Fibroblast of lung (primary cell): Measurements from ENCODE around the gene STC2.

Experiments
- CTCF ChIP-seq, 2 donors: IDR thresholded peaks in 1 of 2; conservative IDR thresholded peaks in 1 of 2; 1 replicate in 1 of 2; 2 replicates in 1 of 2; pipeline ENCODE4 v1.5.1; 2011 to 2012; ENCODE audit warnings: low read length in 2 of 2, control low read depth in 1 of 2, inconsistent platforms in 1 of 2, low read depth in 1 of 2, mild to moderate bottlenecking in 1 of 2
- EZH2 ChIP-seq: IDR thresholded peaks from 2 replicates; pipeline ENCODE4 v1.5.1; 2012; ENCODE audit warnings: low read length, control low read depth, mild to moderate bottlenecking; ENCODE audit errors: missing control alignments

DNA sequence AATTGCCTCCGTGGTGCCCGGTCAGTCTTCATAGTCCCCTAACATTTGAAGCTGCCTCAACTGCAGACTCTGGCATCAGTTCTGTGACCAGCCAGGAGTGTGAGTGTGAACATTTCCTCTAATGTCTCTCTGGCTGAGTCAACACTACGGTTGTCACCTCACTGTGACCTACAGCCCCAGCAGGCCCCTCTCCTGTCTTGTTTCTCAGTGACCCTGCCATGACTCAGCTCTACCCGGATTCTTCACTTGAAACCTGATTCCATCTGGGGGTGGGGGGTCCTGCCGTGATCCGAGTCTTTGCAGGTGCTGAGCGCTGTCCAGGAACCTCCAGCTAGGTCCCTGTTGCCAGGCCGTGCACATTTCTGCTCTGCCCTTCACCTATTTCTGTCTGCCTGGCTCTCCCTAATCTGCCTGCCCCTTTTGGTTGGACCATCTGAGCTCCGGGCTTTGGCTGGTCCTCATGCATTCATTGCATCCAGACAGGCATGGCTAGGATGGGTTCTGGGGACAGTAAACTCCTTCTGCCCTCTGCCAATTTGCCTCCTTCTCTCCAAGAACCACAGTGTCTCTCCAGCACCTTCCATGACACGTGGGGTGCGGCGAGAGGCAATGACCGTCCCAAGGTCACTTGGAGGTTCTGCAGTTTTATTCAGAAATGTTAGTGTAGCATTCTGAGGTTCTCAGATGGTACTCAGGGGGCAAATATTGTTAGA is 24.2 kb downstream of the STC2 start:
- TF ChIP-seq CTCF (conservative IDR thresholded peaks at IDR 0.05 in 1 of 2, IDR thresholded peaks at IDR 0.05 in 1 of 2; ENCODE audit: low read depth in 1 of 2, low read length in 2 of 2) (no peak), EZH2 (no peak)
